Measurements from ENCODE around the gene MRPL14. TPM values are rescaled to one million over a fixed set of nuclear protein-coding genes. Genes with fewer than 3 reads are reported as not detected.

Gene MRPL14
- total RNA-seq, 2 experiments from 2014 or later = 51.3 to 87.2 TPM

DNA sequence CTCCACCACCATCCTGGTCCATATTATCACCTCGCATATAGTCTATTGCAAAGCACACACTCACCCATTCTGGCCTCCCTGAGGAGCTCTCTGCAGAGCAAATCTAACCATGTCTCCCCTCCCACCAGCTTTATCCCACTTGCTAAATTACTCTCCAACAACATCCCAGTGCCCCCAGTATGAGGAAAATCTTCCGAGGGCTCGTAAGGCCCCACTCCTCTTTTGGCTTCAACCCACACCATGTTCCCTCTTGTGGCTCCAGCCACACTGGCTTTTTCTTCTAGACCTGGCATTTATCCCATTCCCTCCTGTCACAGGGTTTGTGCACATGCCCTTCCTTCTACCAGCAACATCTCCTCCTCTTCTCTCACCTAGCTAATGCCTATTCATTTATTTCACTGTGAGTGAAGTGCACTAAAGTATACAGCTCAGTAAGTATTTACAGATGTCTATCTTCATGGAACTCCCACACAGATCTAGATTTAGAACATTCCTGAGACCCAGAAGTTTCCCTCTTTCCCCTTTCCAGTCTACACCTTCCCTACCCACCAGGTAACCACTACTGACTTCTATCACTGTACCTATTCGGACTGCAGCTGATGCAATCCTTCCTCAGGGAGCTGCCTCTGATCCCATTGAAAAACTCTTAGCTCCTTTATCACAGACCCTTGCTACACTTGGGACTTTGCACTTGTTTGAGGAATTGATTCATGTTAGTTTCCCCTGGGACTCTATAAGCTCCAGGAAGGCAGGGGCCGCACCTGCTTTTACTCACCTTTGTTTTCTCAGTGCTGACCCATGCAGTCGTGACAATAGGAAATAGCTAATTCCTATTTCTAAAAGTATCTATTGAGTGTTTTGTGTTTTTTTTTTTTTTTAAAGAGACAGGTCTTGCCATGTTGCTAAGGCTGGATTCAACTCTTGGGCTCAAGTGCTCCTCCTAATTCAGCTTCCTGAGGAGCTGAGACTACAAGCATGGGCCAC is 15.5 kb downstream of the MRPL14 start:
- Histone ChIP-seq H4K20me1 (ENCODE audit: insufficient read depth, low read length) (no peaks in the 10 kb centered on the region), H3K4me1 (ENCODE audit: insufficient read depth, low read length, poor library complexity, severe bottlenecking) (peaks cover 8% of the 10 kb centered on the region), H3K27ac (ENCODE audit: low read depth, low read length, poor library complexity, severe bottlenecking) (no peak overlapping the region), H3K79me2 (ENCODE audit: insufficient read depth, low read depth, low read length) (peaks cover 15% of the 10 kb centered on the region; the same call in 1 of the 2 replicates), H3K4me2 (ENCODE audit: low read length) (no peak overlapping the region), H3K9me2 (ENCODE audit: insufficient read depth, low read length) (no peaks in the 10 kb centered on the region), H2AFZ (ENCODE audit: low read length) (no peak overlapping the region), H3K9me3 (ENCODE audit: low read length) (no peaks in the 10 kb centered on the region), H3K4me3 (ENCODE audit: low read depth, low read length, poor library complexity, severe bottlenecking) (no peak overlapping the region), H3K36me3 (ENCODE audit: insufficient read depth, low read length) (peaks cover 94% of the 10 kb centered on the region)
- ChIA-PET CTCF (ENCODE audit: unreplicated experiment) (interaction anchor here (0.6 kb wide), 1 partner anchor 152 kb away, joined by 3 read pairs; no protein-coding TSS in a partner anchor), POLR2A (interaction anchor here (0.6 to 1.3 kb wide), 5 partner anchors 9 to 202 kb away, joined by 3 to 4 read pairs (median 3); no protein-coding TSS in a partner anchor)
- BruUV-seq (replicated peaks) = no TSS peak
- no peak for DNase-seq (ENCODE audit: low spot score)
- no peak for TF ChIP-seq EZH2phosphoT487 (IDR thresholded peaks at IDR 0.05; ENCODE audit: borderline replicate concordance, low read depth, low read length)
- TF ChIP-seq, protein P1, sequence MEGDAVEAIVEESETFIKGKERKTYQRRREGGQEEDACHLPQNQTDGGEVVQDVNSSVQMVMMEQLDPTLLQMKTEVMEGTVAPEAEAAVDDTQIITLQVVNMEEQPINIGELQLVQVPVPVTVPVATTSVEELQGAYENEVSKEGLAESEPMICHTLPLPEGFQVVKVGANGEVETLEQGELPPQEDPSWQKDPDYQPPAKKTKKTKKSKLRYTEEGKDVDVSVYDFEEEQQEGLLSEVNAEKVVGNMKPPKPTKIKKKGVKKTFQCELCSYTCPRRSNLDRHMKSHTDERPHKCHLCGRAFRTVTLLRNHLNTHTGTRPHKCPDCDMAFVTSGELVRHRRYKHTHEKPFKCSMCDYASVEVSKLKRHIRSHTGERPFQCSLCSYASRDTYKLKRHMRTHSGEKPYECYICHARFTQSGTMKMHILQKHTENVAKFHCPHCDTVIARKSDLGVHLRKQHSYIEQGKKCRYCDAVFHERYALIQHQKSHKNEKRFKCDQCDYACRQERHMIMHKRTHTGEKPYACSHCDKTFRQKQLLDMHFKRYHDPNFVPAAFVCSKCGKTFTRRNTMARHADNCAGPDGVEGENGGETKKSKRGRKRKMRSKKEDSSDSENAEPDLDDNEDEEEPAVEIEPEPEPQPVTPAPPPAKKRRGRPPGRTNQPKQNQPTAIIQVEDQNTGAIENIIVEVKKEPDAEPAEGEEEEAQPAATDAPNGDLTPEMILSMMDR (conservative IDR thresholded peaks at IDR 0.05; ENCODE audit: low read length) = no peak
- intact Hi-C loops (cut with micrococcal nuclease; ENCODE audit: unreplicated experiment) = no loop called here

DNA sequence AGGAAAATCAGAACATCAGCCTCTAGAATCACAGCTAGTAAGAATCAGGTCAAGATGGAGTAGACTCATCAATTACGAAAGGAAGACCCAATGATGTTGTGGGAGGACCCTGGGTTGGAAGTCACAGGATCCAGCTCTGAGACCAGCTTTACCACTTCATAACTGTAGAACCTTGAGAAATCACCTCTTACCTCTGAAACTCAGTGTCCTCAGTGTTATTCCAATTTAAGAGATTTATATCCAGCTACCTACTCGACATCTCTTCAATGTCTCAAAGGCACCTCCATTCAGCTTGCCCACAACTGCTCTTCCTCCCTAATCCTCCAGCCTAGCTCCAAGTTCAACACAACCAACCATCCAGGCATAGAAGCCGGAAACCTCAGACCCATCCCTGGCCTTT is 16.3 kb downstream of the MRPL14 start:
- intact Hi-C loops (cut with micrococcal nuclease; ENCODE audit: unreplicated experiment) = no loop called here
- Histone ChIP-seq H3K79me2 (ENCODE audit: insufficient read depth, low read depth, low read length) (peaks cover 8% of the 10 kb centered on the region; the same call in 1 of the 2 replicates), H3K4me3 (ENCODE audit: low read depth, low read length, poor library complexity, severe bottlenecking) (no peak overlapping the region), H3K9me2 (ENCODE audit: insufficient read depth, low read length) (no peaks in the 10 kb centered on the region), H3K27ac (ENCODE audit: low read depth, low read length, poor library complexity, severe bottlenecking) (no peak overlapping the region), H3K36me3 (ENCODE audit: insufficient read depth, low read length) (peaks cover 94% of the 10 kb centered on the region), H3K4me2 (ENCODE audit: low read length) (no peak overlapping the region), H4K20me1 (ENCODE audit: insufficient read depth, low read length) (no peaks in the 10 kb centered on the region), H3K9me3 (ENCODE audit: low read length) (no peaks in the 10 kb centered on the region), H2AFZ (ENCODE audit: low read length) (no peak overlapping the region), H3K4me1 (ENCODE audit: insufficient read depth, low read length, poor library complexity, severe bottlenecking) (peaks cover 5% of the 10 kb centered on the region)
- CTCF ChIA-PET (ENCODE audit: unreplicated experiment) = interaction anchor here (0.6 kb wide), 1 partner anchor 152 kb away, joined by 3 read pairs; no protein-coding TSS in a partner anchor
- BruUV-seq (replicated peaks) = no TSS peak
- TF ChIP-seq, protein P1 (conservative IDR thresholded peaks at IDR 0.05; ENCODE audit: low read length) = no peak
- TF ChIP-seq EZH2phosphoT487 (IDR thresholded peaks at IDR 0.05; ENCODE audit: borderline replicate concordance, low read depth, low read length) = no peak
- no peak for DNase-seq (ENCODE audit: low spot score)
- POLR2A ChIA-PET = interaction anchor here (0.6 to 1.3 kb wide), 2 partner anchors 12 to 247 kb away, joined by 3 read pairs; no protein-coding TSS in a partner anchor

All from OCI-LY7 (cell line).